ENCODE results near the gene MARF1.
"Not testable (repeated sequence)": the region's sequence is repeated elsewhere in the genome, so short reads cannot be mapped to it uniquely, and the experiment has no call there.

The MARF1 gene

DNA sequence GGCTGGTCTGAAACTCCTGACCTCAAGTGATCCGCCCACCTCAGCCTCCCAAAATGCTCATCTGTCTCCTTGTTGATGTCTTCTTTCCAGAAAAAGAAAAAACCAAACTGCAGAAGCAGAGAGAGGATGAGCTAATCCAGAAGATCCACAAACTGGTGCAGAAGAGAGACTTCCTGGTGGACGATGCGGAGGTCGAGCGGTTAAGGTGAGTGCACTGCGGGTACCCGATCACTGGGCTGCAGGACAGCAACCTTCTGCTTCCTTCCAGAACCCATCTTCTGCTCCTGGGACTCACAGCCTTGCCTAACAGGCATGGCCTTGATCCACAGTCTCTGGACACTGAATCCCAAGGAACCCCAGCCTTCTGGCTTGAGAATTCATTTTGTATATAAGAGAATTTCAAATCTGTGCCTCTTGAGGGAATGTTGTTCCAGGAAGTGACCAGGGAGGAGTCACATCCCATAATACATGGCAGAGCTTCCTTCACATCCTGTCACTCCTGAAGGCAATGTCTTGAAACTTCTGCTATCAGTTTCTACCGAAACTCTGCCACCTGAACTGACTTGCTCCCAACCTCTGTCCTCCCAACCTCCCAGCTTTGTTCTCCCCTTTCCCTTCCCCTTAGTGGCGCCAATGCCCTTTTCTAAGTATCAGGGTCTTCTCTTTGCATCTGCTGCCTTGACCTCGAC, 61.7 kb downstream of the MARF1 start:
- TF ChIP-seq, protein P1, sequence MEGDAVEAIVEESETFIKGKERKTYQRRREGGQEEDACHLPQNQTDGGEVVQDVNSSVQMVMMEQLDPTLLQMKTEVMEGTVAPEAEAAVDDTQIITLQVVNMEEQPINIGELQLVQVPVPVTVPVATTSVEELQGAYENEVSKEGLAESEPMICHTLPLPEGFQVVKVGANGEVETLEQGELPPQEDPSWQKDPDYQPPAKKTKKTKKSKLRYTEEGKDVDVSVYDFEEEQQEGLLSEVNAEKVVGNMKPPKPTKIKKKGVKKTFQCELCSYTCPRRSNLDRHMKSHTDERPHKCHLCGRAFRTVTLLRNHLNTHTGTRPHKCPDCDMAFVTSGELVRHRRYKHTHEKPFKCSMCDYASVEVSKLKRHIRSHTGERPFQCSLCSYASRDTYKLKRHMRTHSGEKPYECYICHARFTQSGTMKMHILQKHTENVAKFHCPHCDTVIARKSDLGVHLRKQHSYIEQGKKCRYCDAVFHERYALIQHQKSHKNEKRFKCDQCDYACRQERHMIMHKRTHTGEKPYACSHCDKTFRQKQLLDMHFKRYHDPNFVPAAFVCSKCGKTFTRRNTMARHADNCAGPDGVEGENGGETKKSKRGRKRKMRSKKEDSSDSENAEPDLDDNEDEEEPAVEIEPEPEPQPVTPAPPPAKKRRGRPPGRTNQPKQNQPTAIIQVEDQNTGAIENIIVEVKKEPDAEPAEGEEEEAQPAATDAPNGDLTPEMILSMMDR (IDR thresholded peaks at IDR 0.05; ENCODE audit: borderline replicate concordance, insufficient read depth, low read depth, low read length), result no peak
- no peak overlapping the region for H3K4me3 ChIP-seq (ENCODE audit: low read depth, low read length)

DNA sequence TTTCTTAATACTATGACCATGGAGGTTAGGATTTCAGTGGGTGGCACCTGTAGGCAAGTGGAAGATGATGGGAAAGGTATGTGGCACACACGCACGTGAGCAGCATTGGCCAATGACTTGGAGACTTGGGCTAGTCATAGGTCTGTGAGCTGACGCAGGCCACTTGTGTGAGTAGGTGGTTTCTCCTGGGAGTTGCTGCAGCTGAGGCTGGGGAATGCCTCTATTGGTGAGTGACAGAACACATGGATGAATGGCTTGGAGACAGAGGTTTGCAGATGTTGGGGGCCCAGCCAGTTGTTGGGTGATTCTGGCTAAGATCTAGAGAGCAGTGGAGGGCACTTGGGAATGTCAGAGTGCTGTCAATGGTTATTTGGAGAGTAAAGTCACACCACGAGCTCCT, 64.1 kb downstream of the MARF1 start:
- no peak overlapping the region for H3K4me3 ChIP-seq (ENCODE audit: low read depth, low read length)
- TF ChIP-seq, protein P1 (IDR thresholded peaks at IDR 0.05; ENCODE audit: borderline replicate concordance, insufficient read depth, low read depth, low read length), result no peak

DNA sequence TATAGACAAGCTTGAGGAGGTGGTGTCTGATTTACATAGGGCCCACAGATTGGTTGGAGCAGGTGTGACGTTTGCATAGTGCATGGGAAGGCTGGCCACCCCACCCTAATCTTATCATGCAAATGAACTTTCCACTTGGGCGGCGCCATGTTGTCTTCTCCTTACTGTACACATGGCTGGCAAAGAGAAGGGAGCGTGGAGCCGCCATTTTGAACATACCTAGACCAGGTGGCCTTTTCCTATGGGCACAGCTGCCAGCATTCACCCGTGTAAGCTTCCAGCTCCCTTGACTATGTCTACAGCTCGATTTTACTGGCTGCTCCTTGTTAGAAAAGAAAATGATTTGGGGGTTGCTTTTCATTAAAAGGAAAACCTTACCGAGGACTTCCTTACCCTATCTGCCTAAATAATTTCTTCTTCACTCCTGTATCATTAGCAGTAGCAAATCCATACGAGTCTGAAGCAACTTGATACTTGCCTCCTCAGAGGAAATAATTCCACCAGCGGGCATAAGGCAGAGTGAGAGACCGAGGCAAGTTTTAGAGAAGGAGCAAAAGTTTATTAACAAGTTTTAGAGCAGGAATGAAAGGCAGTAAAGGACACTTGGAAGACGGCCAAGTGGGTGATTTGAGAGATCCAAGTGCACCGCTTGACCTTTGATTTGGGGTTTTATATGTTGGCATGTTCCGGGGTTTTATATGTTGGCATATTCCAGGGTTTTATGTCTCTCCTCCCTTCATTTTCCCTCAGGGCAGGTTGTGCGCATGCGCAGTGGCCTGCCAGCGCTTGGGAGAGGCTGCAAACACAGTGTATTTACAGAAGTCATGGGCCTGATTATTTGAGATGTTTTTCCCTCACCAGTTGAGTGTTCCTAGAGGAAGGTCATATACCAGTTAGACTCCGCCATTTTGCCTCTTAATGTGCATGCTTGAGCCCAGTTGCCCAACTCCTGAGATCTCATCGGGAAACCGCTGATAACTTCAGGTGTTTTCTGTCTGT, 65.7 kb downstream of the MARF1 start:
- H3K4me3 ChIP-seq (ENCODE audit: low read depth, low read length), result no peak overlapping the region
- TF ChIP-seq, protein P1 (IDR thresholded peaks at IDR 0.05; ENCODE audit: borderline replicate concordance, insufficient read depth, low read depth, low read length), result no peak

DNA sequence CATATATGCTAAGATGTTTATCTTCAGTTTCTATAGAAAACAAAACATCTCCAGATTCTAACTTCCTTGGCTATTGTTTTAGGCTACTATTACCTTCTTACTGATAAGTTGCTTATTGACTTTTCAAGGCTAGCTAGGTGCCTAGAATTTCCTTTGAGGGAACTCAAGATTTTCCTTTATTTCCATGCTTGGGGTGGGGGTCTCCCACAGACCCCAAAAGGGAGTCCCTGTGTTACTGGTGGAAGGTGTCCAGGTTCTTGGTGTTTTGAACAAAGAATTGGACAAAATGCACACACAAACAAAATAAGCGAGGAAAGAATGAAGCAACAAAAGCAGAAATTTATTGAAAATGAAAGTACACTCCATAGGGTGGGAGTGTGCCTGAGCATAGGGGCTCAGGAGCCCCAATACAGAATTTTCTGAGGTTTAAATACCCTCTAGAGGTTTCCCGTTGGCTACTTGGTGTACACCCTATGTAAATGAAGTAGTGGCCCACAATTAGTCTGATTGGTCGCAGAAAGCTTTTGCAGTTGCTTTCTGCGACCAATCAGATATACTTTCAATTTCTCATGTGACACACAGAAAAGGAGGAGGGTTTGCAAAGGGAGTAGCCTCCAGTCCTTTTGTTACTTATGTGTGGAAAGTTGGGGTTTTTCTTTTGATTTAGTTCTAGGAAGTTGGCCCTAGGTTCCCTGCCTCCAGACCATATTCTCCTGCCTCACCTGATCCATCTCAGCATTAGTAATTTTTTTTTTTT, 67.5 kb downstream of the MARF1 start:
- TF ChIP-seq, protein P1 (IDR thresholded peaks at IDR 0.05; ENCODE audit: borderline replicate concordance, insufficient read depth, low read depth, low read length), result no peak
- no peak overlapping the region for H3K4me3 ChIP-seq (ENCODE audit: low read depth, low read length)

DNA sequence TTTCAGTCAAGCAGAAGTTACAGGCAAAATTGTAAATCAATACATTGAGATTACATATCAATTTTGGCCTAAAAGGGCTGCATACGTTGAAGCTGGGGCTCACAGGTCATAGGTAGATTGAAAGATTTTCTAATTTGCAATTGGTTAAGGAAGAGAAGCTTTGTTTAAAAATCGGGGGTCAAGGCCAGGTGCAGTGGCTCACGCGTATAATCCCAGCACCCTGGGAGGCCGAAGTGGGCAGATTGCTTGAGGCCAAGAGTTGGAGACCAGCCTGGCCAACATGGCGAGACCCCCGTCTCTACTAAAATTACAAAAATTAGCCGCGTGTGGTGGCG, 68.4 kb downstream of the MARF1 start:
- TF ChIP-seq, protein P1 (IDR thresholded peaks at IDR 0.05; ENCODE audit: borderline replicate concordance, insufficient read depth, low read depth, low read length), result no peak
- no peak overlapping the region for H3K4me3 ChIP-seq (ENCODE audit: low read depth, low read length)

DNA sequence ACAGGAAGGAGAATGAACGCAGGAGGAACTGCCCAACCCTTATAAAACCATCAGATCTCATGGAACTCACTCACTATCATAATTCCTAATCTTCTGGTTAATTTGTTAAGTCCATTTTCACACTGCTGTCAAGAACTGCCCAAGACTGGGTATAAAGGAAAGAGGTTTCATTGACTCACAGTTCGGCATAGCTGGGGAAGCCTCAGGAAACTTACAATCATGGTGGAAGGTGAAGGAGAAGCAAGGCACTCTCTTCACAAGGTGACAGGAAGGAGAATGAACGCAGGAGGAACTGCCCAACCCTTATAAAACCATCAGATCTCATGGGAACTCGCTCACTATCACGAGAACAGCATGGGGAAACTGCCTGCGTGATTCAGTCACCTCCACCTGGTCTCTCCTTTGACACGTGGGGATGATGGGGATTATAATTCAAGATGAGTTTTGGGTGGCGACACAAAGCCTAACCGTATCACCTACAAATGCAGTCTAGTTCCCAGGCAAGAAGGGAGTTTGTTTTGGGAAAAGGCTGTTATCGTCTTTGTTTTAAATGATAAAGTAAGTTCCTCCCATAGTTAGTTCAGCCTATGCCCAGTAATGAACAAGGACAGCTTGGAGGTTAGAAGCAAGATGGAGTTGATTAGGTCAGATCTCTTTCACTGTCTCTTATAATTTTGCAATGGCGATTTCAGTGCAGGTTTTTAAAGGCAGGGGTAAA, 68.9 kb downstream of the MARF1 start:
- H3K4me3 ChIP-seq (ENCODE audit: low read depth, low read length), result not testable (repeated sequence)
